NCI-H345 treated with DMSO at 0.1 percent for 48 hours (cell line): ENCODE measurements around the gene SEC16B.

ENCODE experiments used
- DNase-seq: peaks from one replicate; lab custom pipeline; 2025; ENCODE audit not compliant: unreplicated experiment; lab: John Stamatoyannopoulos, UW

Gene SEC16B

GRCh38 chr1:177909416-177909815 lies 60.4 kb downstream of the SEC16B start:
- no peak for DNase-seq

- no peak for DNase-seq
Measured at GRCh38 chr1:177907000-177907399, 62.9 kb downstream of the SEC16B start.

- DNase-seq: no peak
Measured at GRCh38 chr1:177905686-177906085, 64.2 kb downstream of the SEC16B start.

- DNase-seq: peak; percentile 68
Measured at GRCh38 chr1:177902266-177902665, 67.6 kb downstream of the SEC16B start.

GRCh38 chr1:177897998-177898654 lies 71.7 kb downstream of the SEC16B start:
- peak; percentile 93 for DNase-seq

- no peak for DNase-seq
Measured at GRCh38 chr1:177897281-177897997, 72.4 kb downstream of the SEC16B start.
